Gastrocnemius medialis (tissue), 4 donors: ENCODE results near the gene QSOX2.

Experiments
- POLR2A ChIP-seq, 2 donors: fragments of 450-650 bp; IDR thresholded peaks; one replicate each; pipeline ENCODE4 v1.6.1; 2017; ENCODE audit warnings: antibody characterized with exemption in 2 of 2, mild to moderate bottlenecking in 2 of 2, moderate library complexity in 2 of 2
- TF ChIP-seq, protein P1 (sequence below), 5 experiments: fragments of 450-650 bp in 3 of 5; fragments of 200-600 bp in 2 of 5; sonication (generic) in 2 of 5; IDR thresholded peaks in 4 of 5; conservative IDR thresholded peaks in 1 of 5; 1 replicate in 4 of 5; 2 replicates in 1 of 5; pipeline ENCODE4 v1.5.1; 2016 to 2019; ENCODE audit warnings: antibody characterized with exemption in 5 of 5, mild to moderate bottlenecking in 3 of 5, moderate library complexity in 3 of 5

DNA sequence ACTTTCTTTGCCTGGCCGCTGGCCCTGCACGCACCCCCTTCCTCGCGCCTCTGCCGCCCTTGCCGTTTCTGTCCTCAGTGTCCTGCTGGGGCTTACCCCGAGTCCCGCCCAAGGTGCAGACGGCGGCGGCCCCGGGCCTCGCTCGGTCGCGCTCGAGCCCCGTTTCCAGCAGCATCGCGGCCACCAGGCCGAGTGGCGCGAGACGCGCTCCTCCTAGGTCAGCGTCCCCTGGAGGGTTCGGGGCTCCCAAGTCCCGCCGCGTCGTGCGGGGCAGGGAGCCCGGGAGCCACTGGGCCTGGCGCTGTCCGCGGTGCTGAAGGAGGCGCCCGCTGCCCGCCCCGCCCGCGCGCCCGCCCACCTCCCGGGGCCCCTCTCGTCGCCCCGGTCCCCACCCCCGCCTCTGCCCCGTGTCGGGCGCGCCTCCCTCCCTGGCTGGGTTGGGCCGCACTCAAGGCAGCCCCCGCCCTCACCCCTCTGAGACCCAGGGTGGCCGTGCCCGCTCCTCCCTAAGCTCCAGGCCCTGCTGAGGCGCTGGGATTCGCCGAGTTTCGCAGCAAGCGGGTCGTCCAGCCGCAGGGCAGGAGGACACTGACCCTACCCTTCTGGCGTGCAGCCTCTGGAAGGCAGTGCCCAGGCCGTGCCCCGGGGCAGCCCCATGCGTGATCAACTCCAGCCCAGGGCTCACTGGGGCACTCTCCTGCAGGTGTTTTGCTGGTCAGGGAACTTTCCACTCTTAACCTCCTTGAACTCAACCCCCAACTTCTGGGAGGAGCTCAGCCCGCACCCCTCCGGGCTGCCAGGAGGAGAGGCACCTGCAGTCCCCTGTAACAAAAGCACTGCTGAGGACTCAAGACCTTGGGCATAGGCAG is 40.5 kb downstream of the QSOX2 start, which contains the start of gene LHX3:
- TF ChIP-seq, protein P1, sequence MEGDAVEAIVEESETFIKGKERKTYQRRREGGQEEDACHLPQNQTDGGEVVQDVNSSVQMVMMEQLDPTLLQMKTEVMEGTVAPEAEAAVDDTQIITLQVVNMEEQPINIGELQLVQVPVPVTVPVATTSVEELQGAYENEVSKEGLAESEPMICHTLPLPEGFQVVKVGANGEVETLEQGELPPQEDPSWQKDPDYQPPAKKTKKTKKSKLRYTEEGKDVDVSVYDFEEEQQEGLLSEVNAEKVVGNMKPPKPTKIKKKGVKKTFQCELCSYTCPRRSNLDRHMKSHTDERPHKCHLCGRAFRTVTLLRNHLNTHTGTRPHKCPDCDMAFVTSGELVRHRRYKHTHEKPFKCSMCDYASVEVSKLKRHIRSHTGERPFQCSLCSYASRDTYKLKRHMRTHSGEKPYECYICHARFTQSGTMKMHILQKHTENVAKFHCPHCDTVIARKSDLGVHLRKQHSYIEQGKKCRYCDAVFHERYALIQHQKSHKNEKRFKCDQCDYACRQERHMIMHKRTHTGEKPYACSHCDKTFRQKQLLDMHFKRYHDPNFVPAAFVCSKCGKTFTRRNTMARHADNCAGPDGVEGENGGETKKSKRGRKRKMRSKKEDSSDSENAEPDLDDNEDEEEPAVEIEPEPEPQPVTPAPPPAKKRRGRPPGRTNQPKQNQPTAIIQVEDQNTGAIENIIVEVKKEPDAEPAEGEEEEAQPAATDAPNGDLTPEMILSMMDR (IDR thresholded peaks at IDR 0.05 in 4 of 5, conservative IDR thresholded peaks at IDR 0.05 in 1 of 5), result no peak
- no peak for TF ChIP-seq POLR2A (IDR thresholded peaks at IDR 0.05)
